HG03159 (cell line): Measurements from ENCODE around the gene PQBP1.
A peak's percentile ranks its signal among the peaks of the same experiment; 100 is the strongest.

ENCODE experiments used
- ATAC-seq: cut with Tn5 transposase; IDR thresholded peaks from one replicate; pipeline ENCODE4 v1.9.1; 2021; ENCODE audit warnings: mild to moderate bottlenecking, moderate library complexity; ENCODE audit not compliant: unreplicated experiment

Gene PQBP1

DNA sequence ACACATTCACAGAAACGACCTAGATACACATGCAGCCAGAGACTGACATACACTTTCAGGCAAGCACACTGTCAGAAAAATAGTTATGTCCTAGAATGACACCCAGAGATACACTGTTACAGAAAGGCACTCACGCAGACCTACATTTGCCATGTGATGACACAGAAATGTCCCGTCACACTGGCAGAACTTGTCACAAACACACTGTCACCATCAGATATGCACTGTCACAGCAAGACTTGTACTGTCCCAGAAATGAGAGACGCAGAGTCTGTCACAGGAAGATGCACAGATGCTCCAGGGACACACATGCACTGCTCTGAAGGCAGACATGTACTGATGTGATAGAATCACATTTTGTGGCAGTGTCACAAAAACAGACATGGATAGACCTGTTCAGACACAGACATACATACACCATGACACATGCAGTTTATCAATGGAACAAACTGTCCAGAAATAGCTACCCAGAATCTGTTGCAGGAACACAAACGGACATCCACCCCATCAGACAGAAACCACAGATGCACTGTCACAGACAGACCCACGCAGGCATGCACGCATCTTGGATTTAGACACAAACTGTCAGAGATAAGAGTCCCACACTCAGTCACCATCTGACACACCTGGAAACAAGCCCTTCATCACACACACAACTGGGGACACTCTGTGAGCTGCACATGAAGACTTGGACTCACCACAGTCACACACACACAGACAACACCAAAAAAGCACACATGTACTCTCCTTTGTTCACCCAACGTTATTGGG is 22.4 kb downstream of the PQBP1 start:
- no peak for ATAC-seq

DNA sequence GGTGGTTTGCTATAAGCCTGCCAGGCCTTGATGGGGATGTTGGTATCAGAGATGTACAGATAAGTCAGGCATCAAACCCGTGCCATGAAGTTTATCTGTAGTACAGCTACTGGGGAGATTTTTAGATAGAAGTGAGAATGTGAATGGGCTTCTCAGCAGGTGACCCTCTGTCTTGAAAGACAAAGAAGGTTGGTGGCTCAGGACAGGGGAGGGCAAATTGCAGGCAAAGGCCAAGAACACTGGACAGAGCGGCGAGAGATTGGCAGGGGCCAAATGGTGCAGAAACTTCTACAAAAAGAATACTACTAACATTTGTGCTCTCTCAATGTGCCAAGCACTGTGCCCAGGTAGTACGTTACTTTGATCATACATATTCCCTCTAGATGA is 23.0 kb downstream of the PQBP1 start:
- ATAC-seq = no peak

DNA sequence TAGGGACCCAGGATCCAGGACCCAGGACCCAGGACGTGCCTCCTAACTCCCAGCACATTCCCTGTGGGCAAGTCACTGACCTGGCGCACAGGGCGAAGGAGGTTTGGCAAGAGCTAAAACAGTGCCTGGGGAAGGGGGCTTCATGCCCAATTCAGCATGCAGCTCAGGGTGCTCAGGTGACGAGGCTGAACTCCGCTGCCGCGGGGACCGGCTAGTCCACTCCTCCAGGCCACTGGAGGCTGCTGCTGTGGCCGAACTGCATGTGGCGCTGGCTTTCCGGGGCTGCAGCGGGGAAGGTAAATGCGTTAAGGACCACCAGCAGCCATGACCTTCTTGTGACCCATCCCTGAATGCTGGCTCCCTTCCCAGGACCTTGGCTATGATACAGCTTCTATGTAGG is 26.0 kb downstream of the PQBP1 start:
- no peak for ATAC-seq

GRCh38 chrX:48924270-48924669 is 26.5 kb downstream of the PQBP1 start:
- ATAC-seq = no peak

GRCh38 chrX:48927123-48927522 is 29.4 kb downstream of the PQBP1 start:
- no peak for ATAC-seq

DNA sequence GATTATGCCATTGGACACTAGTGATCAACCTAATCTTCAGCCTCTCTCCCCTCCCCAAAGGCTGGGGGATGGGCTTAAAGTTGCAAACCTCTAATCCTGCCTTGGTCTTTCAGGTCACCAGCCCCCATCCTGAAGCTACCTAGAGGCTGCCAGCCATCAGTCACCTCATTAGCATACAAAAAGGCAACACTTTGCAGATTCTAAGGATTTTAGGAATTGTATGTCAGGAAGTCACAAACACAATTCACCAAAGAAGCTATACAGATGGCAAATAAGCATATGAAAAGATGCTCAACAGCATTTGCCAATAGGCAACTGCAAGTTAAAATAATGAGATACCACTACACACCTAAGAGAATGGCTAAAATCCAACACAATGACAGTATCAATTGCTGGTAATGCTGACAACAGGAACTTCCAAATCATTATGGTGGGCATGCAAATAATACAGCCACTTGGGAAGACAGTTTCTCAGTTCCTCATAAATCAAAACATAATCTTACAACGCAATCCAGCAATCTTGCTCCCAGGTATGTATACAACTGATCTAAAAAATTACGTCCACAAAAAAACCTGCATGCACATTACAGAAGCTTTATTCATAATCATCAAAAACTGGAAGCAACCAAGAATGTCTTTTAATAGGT is 30.1 kb downstream of the PQBP1 start:
- ATAC-seq = no peak

DNA sequence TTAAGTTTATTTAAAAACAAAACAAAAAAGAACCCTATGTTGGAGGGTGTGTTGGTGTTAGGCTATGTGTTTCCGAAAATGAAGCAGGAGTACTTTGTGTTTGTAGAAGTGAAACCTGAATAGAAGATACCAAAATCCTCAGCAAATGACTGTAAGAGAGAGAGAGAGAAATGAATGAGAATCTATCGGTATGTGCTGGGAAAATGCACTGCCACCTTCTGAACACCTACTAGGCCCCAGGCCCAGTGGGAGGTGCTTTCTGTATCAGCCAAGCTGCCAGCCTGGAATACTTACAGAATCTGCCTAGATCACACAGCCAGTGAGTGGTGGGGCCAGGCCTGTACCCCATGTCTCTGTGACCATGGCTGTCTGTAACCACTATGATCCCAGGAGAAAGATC is 36.0 kb downstream of the PQBP1 start:
- ATAC-seq = no peak

DNA sequence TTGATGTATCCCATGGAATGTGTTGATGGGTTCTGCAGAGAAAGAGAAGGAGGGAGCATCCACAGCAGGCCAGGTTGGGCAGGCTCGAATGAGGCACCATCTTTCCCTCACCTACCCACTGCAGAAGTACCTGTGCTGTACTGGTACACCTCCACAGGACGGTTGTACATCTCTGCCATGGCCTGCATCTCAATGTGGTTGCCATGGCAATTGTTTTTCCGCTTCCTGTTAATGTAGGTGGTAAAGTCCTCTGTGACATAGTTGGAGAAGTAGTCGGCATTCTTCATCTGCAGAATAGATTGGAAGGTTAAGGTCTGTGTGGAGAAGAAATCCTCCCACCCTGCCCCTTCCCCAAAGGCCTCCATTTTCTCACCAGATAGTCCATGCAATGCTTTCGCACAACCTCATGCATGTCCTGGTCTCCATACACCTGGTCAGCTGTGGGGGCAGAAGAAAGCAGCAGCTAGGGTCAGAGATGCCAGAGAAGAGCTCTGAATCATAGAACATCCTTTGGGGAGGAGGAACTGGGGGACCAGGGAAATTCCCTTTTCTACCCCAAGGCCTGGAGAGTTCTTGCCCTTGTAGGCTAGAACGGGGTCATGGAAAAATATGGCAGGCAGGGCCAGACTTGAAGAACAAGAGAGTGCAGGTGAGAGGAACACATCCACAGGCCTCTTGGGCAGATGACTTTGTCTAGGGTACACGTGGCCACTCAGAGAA is 37.0 kb downstream of the PQBP1 start:
- ATAC-seq = no peak

GRCh38 chrX:48935301-48935670 is 37.6 kb downstream of the PQBP1 start:
- no peak for ATAC-seq

- no peak for ATAC-seq
These were observed 38.8 kb downstream of the PQBP1 start for GRCh38 chrX:48936429-48937053.

GRCh38 chrX:48937054-48937907 is 39.6 kb downstream of the PQBP1 start:
- peak; percentile 55 for ATAC-seq

DNA sequence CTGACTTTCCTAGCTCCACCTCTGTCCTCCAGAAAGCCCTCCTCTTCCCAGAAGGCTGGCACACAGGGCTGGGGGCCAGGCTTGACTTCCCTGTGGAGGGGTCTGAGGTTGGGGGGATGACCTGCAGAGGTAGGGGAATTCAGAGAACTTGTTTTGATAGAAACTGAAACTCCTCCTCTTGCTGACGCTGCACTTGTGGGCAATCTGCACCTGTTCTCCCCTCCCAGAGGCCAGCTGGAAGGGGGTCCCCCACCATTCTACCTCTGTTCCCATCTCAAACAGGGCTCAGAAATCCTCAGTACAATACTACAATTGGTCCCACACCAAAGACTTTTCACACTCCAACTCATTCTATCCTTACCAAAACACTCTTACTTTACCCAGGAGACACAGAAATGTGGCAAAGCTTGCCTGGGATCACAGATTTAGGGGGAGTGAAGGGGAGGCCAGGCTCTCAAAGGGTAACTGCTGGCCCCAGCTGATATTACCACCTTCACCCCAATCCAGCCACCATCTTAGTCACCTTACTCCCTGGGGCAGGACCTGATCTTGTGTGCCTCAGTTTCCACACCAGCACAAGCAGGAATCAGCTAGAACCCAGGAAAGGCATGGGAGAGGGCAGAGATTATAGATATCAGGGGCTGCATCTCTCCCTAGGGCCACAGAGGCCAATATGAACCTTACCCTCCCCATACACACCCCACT is 41.1 kb downstream of the PQBP1 start:
- ATAC-seq = peak; percentile 58

DNA sequence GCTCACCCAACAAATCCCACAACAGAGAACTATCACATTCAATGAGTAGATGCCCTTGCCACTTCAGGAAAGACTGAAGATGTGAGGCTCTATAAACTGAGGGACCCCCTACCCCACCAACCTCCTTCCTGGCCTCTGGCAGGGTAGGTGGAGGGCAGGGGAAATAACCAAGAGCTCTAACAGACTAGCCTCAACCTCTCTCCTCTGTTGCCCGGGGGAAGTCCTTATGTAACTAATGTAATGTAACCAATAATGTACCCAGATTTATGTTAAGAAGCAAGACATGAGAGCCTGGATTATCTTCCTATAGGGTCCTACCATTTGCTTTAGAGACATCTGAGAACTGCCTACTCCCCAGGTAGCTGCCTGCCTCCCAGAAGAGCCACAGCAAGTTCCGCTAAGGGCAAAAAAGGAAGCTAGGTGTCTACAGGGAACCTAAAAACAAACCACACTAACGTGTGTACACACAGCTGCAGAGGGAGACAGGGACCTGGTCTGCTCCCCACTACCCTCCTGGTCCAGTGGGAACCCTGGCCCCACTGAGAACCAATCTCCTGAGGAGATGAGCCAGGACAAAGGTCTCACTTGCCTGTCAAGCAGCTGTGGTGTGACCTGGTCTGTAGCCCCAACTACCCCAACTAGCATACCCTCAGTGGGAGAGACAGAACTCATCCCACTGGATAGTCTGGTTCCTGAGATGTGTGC is 41.9 kb downstream of the PQBP1 start:
- ATAC-seq = no peak

GRCh38 chrX:48940404-48940955 is 42.8 kb downstream of the PQBP1 start:
- ATAC-seq = no peak

DNA sequence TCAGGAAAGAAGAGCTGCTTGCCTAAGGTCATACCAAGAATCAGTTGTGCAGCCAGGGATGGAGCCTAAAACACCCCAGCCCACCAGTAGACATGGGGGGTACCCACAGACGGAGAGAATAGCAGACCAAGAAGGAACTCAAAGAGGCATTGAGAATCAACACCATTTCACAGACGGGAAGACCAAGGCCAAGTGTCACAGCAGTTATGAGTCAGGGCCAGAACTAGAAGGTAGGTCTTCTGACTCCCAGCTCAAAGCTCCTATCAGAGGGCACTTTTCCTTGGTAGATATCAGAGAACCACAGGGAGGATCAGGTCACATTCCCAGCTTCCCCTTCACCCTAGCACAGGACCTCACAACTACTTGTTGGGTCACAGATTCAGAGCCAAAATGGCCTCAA is 45.2 kb downstream of the PQBP1 start:
- no peak for ATAC-seq

DNA sequence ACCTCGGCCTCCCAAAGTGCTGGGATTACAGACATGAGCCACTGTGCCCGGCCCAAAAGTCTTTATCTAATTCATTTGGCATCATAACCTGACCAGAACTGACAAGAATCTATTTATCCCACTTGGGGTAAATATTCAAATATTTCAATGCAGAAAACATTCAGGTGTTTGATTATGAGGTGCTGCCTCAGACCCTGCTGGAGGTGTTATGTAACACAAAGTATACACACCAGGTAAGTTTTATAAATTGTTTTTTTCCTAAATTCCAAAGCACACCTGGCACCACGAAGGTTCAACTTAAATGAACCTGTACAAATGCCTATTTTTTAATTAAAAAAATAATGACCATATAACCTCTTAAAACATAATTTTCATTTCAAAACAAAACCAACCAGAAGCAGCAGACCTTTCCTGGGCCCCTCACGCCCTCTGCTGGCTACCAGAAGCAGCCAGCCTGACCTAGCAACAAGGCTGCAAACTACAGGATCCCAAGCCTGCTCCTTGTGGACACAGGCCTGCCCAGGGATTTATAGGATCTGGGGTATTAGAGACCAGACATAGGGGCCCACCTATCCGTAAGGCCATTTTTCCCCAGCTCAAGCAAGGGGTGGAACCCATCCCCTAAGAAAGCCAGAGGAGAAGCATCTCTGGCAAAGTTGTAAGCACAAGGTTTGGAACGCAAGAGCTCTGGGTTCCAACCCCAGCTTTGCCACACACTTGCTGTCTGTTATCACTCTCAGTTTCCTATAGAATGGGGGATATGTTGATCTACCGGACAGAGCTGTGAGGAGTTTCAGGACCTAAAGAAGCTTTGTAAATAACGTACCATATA is 48.0 kb downstream of the PQBP1 start:
- no peak for ATAC-seq

GRCh38 chrX:48948589-48948988 is 50.9 kb downstream of the PQBP1 start:
- no peak for ATAC-seq
